AG09309 (cell line): Measurements from ENCODE around the gene COPS3.

Experiments used
- DNase-seq: peaks from one replicate; pipeline ENCODE4 v3.0.0-alpha.2; 2010; ENCODE audit warnings: low read depth
- H3K4me3 ChIP-seq: 2 replicates; pipeline ENCODE4 v1.5.1; 2011; ENCODE audit warnings: mild to moderate bottlenecking, low read depth, low read length, moderate library complexity; ENCODE audit not compliant: control insufficient read depth
- CTCF ChIP-seq: IDR thresholded peaks from 2 replicates; pipeline ENCODE4 v1.5.1; 2011; ENCODE audit warnings: mild to moderate bottlenecking, low read depth, low read length, inconsistent platforms; ENCODE audit not compliant: insufficient read depth, control insufficient read depth; ENCODE audit errors: missing control alignments

The COPS3 gene

GRCh38 chr17:17314501-17315071, 33.5 kb upstream of the COPS3 start:
- no peak for DNase-seq
- no peak for TF ChIP-seq CTCF

DNA sequence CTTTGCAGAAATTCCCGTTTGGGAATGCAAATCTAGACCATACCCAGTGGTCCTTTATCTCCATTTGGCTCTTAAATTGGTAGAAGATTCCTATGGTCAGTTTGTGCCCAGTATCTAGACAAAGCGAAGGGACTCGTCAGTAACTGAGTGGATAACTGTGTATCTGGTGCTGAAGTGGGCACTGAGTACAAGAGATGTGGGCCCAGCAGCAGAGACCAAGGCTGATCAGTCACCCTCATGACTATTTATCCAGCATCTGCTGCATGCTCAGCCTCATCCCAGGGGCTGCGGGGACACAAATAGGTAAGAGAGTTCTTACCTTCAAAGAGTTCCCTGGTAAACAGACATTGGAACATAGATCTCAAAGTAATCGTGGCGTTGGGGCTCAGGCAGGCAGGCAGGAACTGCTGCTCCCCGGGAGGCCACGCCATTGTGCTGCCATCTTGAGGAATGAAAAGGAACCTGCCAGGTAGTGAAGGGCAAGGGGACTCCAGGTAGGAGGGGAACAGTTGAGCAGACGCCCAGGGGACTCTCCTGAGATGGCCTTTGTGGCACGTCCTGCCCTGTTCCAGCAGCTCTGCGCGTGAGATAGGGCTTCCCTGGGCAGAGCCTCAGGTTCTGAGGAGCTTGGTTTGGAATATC, 32.4 kb upstream of the COPS3 start:
- DNase-seq = no peak
- TF ChIP-seq CTCF = peak; percentile 52
- no peak overlapping the region for H3K4me3 ChIP-seq

More at GRCh38 chr17:17314501-17315071, 33.5 kb upstream of the COPS3 start:
- H3K4me3 ChIP-seq = no peak overlapping the region

DNA sequence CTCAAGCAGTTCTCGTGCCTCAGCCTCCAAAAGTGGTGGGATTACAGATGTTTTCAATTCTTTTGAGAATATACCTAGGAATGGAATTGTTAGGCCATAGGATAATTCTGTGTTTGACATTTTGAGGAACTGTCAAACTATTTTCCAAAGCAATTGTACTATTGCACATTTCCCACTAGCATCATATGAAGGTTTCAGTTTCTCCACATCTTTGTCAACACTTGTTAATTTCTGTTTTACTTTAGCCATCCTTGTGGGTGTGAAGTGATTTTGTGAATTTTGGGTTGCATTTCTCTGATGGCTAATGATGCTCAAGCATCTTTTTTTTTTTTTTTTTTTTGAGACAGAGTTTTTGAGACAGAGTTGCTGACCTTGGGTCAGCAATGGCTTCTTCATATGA, 28.3 kb upstream of the COPS3 start:
- DNase-seq = no peak
- TF ChIP-seq CTCF = no peak
- no peak overlapping the region for H3K4me3 ChIP-seq

- H3K4me3 ChIP-seq = no peak overlapping the region
- TF ChIP-seq CTCF = no peak
- no peak for DNase-seq
Measured at GRCh38 chr17:17305281-17305801, 24.3 kb upstream of the COPS3 start.

GRCh38 chr17:17304521-17304985, 23.5 kb upstream of the COPS3 start:
- TF ChIP-seq CTCF = no peak
- no peak overlapping the region for H3K4me3 ChIP-seq
- no peak for DNase-seq

DNA sequence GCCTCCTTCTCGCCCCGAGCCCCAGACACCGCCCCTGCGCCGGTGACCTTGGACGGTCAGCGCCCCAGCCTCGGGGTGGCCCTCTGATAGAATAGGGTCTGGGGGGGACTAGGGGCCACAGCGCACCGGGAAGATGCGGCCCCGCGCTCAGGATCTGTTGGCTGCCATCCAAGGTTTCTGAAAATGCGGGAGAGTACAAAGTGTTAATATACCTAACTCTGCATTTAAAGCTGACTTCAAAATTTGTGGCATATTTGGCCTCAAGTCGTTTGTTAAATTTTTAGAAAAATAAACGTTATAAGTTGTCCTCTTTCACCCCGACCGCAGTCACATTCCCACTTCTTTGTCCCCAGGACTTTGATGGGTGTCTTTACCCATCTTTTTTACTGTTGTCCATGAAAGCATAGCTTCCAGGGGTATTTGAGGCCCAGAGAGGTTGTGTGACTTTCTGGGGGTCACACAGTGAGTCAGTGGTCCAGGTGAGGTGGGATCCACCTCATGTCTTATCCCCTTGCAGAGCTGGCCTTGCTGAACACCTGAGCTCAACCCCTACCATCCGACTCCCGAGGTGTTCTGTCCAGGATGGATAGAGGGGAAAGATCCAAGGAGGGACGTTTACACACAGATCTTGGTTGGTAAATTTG, 22.9 kb upstream of the COPS3 start:
- peak overlapping the region; percentile 48 for H3K4me3 ChIP-seq
- DNase-seq = no peak
- no peak for TF ChIP-seq CTCF
